ENCODE results near the gene SPAG8. TPM values are rescaled to one million over a fixed set of nuclear protein-coding genes. Genes with fewer than 3 reads are reported as not detected.

Gene SPAG8
- total RNA-seq, 6 experiments from 2014 or later, result 0.42 to 1.3 (median 0.80) TPM; not detected in 3

GRCh38 chr9:35840881-35841644, 29.0 kb upstream of the SPAG8 start:
- TF ChIP-seq POLR2A (IDR thresholded peaks at IDR 0.05) (no peak), CTCF (IDR thresholded peaks at IDR 0.05) (no peak)
- Histone ChIP-seq H3K9me3 (no peaks in the 10 kb centered on the region), H3K4me1 (peaks cover 0 to 4% (median 1%) of the 10 kb centered on the region in 4 donors), H3K27me3 (no peaks in the 10 kb centered on the region), H3K27ac (no peak overlapping the region), H3K4me3 (no peak overlapping the region), H3K36me3 (no peaks in the 10 kb centered on the region)
- no peak for ATAC-seq
- intact Hi-C loops (cut with DNase I), result no loop called here
- WGBS (ENCODE audit: insufficient coverage, low coverage, low lambda C conversion rate, missing lambda C conversion rate), result 85% methylated on average over 6 of the region's 15 CpGs
- peak in 1 of 3 donors; percentile 30 for DNase-seq

GRCh38 chr9:35839926-35840325, 27.9 kb upstream of the SPAG8 start:
- intact Hi-C loops (cut with DNase I), result no loop called here
- DNase-seq (peak in 1 of 3 donors; percentile 18), ATAC-seq (no peak)
- H3K9me3 ChIP-seq, result no peaks in the 10 kb centered on the region
- H3K4me3 ChIP-seq, result no peak overlapping the region
- H3K27me3 ChIP-seq, result no peaks in the 10 kb centered on the region
- TF ChIP-seq POLR2A (IDR thresholded peaks at IDR 0.05) (no peak), CTCF (IDR thresholded peaks at IDR 0.05) (no peak)
- H3K27ac ChIP-seq, result no peak overlapping the region
- H3K36me3 ChIP-seq, result no peaks in the 10 kb centered on the region
- peaks cover 0 to 16% (median 8%) of the 10 kb centered on the region in 4 donors for H3K4me1 ChIP-seq
- WGBS (ENCODE audit: insufficient coverage, low coverage, low lambda C conversion rate, missing lambda C conversion rate), result no CpG with 5 or more reads among the region's 5 CpGs

- no peaks in the 10 kb centered on the region for H3K9me3 ChIP-seq
- H3K27me3 ChIP-seq, result no peaks in the 10 kb centered on the region
- peaks cover 0 to 29% (median 15%) of the 10 kb centered on the region in 4 donors for H3K4me1 ChIP-seq
- DNase-seq, result peak in 1 of 3 donors; percentile 23
- WGBS (ENCODE audit: insufficient coverage, low coverage, low lambda C conversion rate, missing lambda C conversion rate), result 93% methylated on average over 3 of the region's 5 CpGs
- peak overlapping the region in 1 of 3 donors; percentile 76 for H3K27ac ChIP-seq
- no peak for ATAC-seq
- H3K36me3 ChIP-seq, result no peaks in the 10 kb centered on the region
- intact Hi-C loops (cut with DNase I), result no loop called here
- no peak for TF ChIP-seq CTCF (IDR thresholded peaks at IDR 0.05)
- no peak for TF ChIP-seq POLR2A (IDR thresholded peaks at IDR 0.05)
- H3K4me3 ChIP-seq, result no peak overlapping the region
Measured at GRCh38 chr9:35836595-35836994, 24.5 kb upstream of the SPAG8 start.

GRCh38 chr9:35835766-35836165, 23.7 kb upstream of the SPAG8 start:
- Histone ChIP-seq H3K27ac (peak overlapping the region in 2 of 3 donors; percentile 61 to 76), H3K4me3 (no peak overlapping the region), H3K4me1 (peaks cover 0 to 29% (median 15%) of the 10 kb centered on the region in 4 donors), H3K9me3 (no peaks in the 10 kb centered on the region), H3K36me3 (no peaks in the 10 kb centered on the region), H3K27me3 (no peaks in the 10 kb centered on the region)
- 9% methylated on average over 2 of the region's 2 CpGs for WGBS (ENCODE audit: insufficient coverage, low coverage, low lambda C conversion rate, missing lambda C conversion rate)
- TF ChIP-seq POLR2A (IDR thresholded peaks at IDR 0.05), result no peak
- TF ChIP-seq CTCF (IDR thresholded peaks at IDR 0.05), result no peak
- DNase-seq (peak in 1 of 3 donors; percentile 55), ATAC-seq (peak; percentile 74 to 78 (median 76))
- intact Hi-C loops (cut with DNase I), result no loop called here

Data from right lobe of liver (tissue), 6 donors.